GM18870 (cell line): ENCODE results near the gene NEDD8.
A peak's percentile ranks its signal among the peaks of the same experiment; 100 is the strongest.
"Not testable (repeated sequence)": the region's sequence is repeated elsewhere in the genome, so short reads cannot be mapped to it uniquely, and the experiment has no call there.

Experiments used
- ATAC-seq: cut with Tn5 transposase; IDR thresholded peaks from one replicate; pipeline ENCODE4 v1.9.1; 2021; ENCODE audit warnings: moderate library complexity; ENCODE audit not compliant: unreplicated experiment

NEDD8 gene

DNA sequence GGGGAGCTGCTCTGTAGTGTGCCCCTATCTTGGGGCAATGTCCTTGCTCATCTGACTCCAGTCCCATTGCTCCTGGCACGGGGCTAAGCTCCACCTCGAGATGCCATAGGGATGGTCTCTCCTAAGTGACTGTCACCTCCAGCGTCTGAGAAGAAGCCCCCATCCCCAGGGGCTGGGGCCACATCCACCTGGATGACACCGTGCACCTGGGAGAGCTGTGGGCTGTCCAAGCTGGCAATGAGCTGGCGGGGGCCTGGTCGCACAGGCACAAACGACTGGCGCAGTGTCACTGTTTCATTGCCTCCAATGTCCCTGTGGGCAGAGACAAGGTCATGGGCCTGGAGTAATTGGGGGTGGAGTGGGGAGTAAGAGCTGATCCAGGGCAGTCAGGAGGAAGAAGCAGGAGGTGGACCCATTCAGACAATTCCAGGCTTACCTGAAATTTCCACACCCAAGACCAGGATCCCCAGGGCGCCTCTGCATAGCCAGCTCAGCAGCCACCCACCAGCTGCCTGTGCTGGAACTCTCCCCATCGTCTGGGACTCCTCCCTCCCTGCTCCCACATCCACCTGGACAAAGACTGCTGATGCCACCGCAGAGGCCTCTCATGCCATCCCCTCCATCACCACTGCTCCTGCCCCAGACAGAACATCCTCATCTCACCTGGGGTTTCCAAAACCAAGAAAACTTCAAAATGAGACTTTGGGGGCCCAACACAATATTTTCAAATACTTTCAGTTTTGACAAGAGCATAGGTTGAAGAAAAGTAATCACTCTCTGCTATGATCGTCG, 17.3 kb upstream of the NEDD8 start:
- no peak for ATAC-seq

- no peak for ATAC-seq
These were observed 15.3 kb upstream of the NEDD8 start for GRCh38 chr14:24247422-24247821.

DNA sequence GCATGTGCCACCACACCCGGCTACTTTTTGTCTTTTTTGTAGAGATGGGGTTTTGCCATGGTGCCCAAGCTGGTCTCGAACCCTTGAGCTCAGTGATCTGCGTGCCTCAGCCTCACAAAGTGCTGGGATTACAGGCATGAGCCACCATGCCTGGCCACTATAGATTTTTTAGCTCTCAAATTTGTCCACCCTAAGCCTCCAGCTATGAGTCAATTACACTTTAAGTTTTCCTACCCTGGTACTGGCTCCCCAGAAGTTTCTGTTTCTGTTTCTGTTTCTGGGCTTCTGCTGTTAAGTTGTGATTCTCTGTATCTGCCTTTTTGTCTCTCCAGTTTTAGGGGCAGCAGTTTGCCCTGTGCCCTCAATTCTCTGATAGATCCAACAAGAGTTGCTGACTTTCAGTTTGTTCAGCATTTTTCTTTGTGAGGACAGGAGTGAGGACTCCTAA, 14.6 kb upstream of the NEDD8 start:
- ATAC-seq, result no peak

DNA sequence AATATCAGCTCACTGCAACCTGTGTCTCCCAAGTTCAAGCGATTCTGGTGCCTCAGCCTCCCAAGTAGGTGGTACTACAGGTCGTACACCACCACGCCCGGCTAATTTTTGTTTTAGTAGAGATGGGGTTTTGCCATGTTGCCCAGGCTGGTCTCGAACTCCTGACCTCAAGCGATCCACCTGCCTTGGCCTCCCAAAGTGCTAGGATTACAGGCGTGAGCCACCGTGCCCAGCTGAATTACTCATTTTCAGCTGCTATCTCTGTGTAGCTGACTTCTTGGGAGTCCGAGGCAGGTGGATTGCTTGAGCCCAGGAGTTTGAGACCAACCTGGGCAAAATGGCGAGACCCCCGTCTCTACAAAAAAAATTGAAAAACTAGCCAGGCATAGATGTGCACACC, 13.2 kb upstream of the NEDD8 start:
- ATAC-seq, result not testable (repeated sequence)

DNA sequence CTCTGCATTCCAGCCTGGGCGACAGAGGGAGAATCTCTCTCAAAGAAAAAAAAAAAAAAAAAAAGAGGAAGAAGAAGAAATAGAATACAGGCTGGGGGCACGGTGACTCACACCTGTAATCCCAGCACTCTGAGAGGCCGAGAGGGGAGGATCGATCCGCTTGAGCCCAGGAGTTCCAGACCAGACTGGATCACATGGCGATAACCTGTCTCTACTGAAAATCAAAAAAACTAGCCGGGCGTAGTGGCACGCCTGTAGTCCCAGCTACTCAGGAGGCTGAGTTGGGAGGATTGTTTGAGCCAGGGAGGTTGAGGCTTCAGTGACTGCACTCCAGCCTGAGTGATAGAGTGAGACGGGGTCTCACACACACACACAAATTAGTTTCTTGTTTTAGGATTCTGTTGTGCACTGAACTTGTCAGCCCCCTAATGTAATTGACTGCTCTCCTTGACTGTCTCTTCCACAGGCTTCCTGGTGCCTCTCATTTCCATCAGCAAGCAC, 11.2 kb upstream of the NEDD8 start:
- ATAC-seq, result peak; percentile 12

GRCh38 chr14:24241829-24242443, 9.8 kb upstream of the NEDD8 start:
- peak; percentile 55 for ATAC-seq

DNA sequence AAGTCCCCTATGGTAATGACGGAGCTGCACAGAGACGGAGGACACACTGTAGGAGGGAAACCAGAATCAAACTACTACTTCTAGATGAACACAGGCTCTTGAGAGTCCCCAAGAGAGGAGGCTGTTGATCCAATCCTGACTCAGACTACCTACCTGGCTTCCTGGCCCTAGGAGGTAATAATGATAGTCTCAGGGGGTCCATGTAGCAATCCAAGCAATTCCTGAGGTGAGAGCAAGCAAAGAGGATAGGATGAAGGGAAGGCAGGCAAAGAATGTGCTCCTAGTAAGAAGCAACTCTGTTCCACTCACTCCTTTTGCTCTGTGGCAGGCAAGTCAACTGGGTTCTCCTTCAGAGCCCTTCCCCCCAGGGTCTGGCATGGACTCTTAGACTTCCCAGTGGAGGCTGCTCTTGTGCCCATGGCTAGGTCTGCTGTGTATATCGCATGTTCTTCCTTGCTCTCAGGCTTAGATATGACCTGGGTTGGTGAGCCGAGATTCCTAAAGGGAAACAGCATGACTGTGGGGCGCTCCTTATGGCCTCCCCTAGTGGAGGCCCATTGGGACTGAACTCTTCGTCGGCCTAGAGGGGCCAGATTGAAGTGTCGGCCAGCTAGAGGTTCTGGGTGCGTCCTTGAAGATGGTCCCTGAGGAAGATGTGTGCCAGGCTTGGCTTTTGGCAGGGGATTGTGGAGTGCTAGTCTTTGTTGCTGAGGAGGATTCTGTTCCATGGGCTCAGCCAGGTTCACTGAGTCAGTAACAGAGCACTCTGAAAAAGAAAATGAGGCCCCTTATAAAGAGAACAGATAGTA, 8.1 kb upstream of the NEDD8 start:
- no peak for ATAC-seq

DNA sequence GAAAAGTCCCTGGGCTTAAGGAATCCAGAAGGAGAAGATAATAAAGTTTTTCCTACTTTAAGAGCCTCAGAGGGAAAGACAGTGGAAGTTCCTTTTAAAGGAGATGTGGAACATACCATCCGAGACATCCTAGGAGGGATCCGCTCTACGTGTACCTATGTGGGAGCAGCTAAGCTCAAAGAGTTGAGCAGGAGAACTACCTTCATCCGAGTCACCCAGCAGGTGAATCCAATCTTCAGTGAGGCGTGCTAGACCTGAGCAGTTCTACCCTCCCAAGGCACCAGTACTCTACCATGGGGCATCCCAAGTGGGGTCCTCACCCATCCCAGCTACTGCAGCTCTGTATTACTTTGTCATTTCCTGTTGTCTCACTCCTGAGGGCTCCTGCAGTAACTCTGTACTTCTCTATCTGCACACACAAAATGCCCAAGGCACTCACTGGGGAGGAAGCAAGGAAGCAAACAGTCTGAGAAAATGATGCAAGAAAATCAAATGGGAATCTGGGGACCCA, 6.4 kb upstream of the NEDD8 start:
- ATAC-seq, result no peak

DNA sequence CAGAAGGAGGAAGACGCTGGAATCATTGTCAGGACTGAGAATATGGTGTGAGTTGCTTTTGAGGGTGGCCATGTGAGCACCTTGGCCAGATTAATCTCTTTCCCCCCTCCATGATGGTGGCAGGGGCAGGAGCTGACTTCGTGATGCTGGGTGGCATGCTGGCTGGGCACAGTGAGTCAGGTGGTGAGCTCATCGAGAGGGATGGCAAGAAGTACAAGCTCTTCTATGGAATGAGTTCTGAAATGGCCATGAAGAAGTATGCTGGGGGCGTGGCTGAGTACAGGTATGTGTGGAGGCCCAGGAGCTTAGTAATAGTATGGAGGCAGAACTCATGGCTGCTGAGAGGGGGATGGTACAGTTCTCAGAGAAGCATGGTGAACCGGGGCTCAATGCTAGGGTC, 6.0 kb upstream of the NEDD8 start:
- no peak for ATAC-seq

GRCh38 chr14:24237463-24237955, 5.3 kb upstream of the NEDD8 start:
- ATAC-seq, result no peak

DNA sequence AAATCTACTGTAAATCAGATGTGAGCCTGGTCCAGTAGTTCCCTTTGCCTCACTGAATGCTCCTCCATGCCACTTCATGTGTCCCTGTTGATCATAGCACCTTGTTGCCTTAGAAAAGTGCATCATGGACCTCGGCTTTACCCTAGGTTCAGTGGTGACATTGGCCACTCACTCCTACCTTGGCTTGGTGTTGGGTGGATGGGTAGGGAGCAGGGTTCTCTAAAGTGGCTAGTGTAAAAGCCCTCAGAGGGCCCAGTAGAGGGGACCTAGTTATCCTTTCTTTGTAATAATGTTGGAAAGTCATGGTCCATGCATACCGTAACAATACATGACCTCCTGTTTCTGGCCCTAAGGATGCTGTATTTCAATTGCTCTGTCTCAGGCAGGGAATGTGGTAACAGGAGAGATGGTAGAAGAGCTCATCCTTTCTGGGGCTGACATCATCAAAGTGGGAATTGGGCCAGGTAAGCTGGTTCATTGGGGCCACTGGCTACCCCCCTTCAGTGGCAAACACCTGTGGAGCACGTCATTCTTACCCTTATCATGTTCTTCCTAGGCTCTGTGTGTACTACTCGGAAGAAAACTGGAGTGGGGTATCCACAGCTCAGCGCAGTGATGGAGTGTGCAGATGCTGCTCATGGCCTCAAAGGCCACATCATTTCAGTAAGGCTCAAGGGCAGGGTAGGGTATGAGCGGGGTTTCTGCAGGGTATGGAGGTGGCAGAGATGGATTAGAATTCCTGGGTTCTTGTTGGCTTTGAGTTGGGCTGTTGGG, 4.7 kb upstream of the NEDD8 start:
- ATAC-seq, result no peak

- no peak for ATAC-seq
These were observed 3.9 kb upstream of the NEDD8 start for GRCh38 chr14:24235804-24236688.

DNA sequence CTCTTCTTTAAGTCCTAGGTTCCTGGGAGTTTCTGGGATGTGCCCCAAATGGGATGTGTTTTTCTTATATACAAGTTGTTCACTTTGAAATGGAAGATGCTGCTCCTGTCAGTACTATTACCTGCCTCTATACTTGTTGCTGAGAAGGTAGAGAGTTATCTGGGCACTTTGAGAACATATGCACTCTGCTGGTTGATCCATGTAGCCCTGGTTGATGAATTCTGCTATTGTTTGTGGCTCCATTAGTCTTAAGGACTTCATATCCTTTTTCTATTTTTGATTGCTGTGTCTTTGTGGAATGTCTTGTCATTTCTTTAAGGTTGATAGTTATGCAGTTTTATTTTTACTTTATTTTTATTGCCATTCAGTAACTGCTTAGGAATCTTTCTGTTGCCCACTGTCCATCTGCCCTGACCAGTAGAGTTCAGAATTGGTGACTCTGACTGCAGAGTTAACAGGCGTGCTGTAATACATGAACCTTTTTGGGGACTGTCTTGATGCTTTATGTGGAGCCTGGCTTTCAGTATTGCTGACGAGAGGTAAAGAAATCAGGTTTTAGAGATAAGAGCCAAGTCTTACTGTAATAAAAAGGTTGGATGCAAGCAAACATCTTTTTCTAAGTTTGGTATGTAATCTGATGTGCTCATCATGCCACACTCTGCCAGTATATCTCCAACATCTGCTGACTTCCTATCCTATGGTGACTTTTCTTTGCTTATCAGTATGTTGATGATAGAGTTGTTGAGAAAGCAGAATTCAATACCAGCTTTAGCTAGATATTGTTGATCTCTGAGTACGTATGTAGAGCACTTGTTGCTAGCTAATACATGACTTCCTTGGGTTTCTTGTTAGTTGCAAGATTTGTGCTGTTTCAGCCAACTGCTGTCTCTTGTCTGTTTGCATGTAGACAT, 2.2 kb upstream of the NEDD8 start:
- ATAC-seq, result no peak

GRCh38 chr14:24233538-24233866, 1.3 kb upstream of the NEDD8 start:
- no peak for ATAC-seq

GRCh38 chr14:24232645-24233537, 724 bp upstream of the NEDD8 start, which contains the start of gene GMPR2:
Gene GMPR2 (plus strand): TSS chr14:24232929. CDS start chr14:24233254, 325 bp downstream.
- ATAC-seq, result peak; percentile 42

DNA sequence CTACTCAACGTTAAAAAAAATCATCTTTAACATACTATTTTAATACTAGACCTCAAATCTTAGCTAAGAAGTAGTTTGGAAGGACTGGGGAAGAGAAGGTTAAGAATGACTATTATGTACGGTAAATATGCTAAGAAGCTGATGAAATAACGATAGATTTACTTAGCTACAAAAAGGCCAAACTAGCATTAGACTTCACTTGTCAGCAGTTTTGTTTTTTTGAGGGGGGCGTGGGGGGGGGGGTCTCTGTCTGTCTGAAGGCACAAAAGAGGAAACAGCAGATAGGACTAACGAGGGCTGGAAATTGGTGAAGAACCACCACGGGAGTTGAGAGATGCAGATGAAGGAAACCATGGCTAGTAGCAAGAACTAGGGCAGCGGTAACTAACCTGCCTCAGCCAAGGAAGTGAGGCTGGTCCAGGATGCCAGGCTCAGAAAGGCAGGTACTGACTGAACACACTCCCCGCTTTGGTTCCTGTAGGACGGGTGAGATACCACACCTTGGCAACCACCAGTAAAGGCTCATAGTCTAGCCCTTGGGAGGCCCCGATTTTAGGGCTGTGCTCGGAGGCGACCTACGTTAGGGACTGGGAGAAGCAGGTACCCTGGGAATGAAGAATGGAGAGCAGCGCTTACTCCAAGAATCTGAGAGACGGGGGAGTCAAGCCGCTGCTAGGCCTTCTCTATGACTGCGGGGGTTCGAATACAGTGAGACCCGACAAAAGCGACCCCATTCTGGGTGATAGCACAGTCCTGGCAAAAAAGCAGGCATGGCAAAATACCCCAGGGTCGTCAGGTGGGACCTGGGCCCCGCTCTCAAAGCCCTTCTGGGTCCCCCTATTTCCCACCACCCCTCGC, 675 bp downstream of the NEDD8 start:
- ATAC-seq, result no peak
